Endothelial cell of umbilical vein (primary cell): ENCODE measurements around the gene UNC5A. TPM values are rescaled to one million over a fixed set of nuclear protein-coding genes. Genes with fewer than 3 reads are reported as not detected.

Experiments
- BruUV-seq: library from RNA; stranded (reverse); fragments of 400-500 nt; replicated peaks from 2 replicates; lab custom pipeline; 2021; lab: Mats Ljungman, UMichigan
- CTCF ChIA-PET: fragments of 300-600, 350-600 bp; sonication (Branson Sonifier 250); formaldehyde crosslinking; loops from one replicate; lab custom pipeline; 2021; ENCODE audit warnings: antibody characterized with exemption, inconsistent platforms; lab: Charles Lee
- POLR2A ChIA-PET: fragments of 300-600, 350-600 bp; sonication (Branson Sonifier 250); formaldehyde crosslinking; loops from one replicate; lab custom pipeline; 2021; ENCODE audit warnings: antibody characterized with exemption, inconsistent platforms; lab: Charles Lee
- DNase-seq: peaks from one replicate; pipeline ENCODE4 v3.0.0-alpha.2; 2011; ENCODE audit warnings: low read depth, low spot score
- FAIRE-seq: peaks from 2 replicates; lab custom pipeline; 2011; peaks lifted over from hg19 to GRCh38; lab: Jason Lieb, UNC
- H2AFZ ChIP-seq: 2 replicates; pipeline ENCODE4 v1.6.0; 2012; ENCODE audit warnings: low read depth, low read length, control low read depth, inconsistent platforms
- H3K27ac ChIP-seq: 2 replicates; pipeline ENCODE4 v1.5.1; 2011; ENCODE audit warnings: low read depth, mild to moderate bottlenecking, control low read depth, low read length, moderate library complexity; ENCODE audit not compliant: insufficient read depth
- H3K27me3 ChIP-seq, 2 experiments: 2 replicates each; pipeline versions ENCODE4 v1.6.0 to v1.6.1; 2011; ENCODE audit warnings: low read length in 2 of 2, mixed read lengths in 1 of 2; ENCODE audit not compliant: control insufficient read depth in 2 of 2, insufficient read depth in 2 of 2
- H3K36me3 ChIP-seq, 2 experiments: 2 replicates in 1 of 2; 3 replicates in 1 of 2; pipeline ENCODE4 v1.5.1; 2011; ENCODE audit warnings: low read length in 2 of 2, mild to moderate bottlenecking in 1 of 2, moderate library complexity in 1 of 2; ENCODE audit not compliant: control insufficient read depth in 2 of 2, insufficient read depth in 2 of 2; ENCODE audit errors: extremely low read depth in 1 of 2
- H3K4me1 ChIP-seq: 3 replicates; pipeline ENCODE4 v1.5.1; 2011; ENCODE audit warnings: mild to moderate bottlenecking, low read length; ENCODE audit not compliant: control insufficient read depth, insufficient read depth; ENCODE audit errors: extremely low read depth
- H3K4me2 ChIP-seq: 2 replicates; pipeline ENCODE4 v1.6.1; 2011; ENCODE audit warnings: low read length, control low read depth, mixed read lengths; ENCODE audit not compliant: insufficient read depth
- H3K4me3 ChIP-seq, 3 experiments: fragments of 200-600 bp in 1 of 3; sonication (generic), shearing (Covaris generic) in 1 of 3; replicated peaks in 1 of 3; 2 replicates each; pipeline ENCODE4 v1.5.1; 2011 to 2016; ENCODE audit warnings: control low read depth in 3 of 3, low read length in 3 of 3, mild to moderate bottlenecking in 2 of 3, inconsistent platforms in 1 of 3, low read depth in 1 of 3, moderate library complexity in 1 of 3; ENCODE audit not compliant: insufficient read depth in 1 of 3
- H3K79me2 ChIP-seq: 2 replicates; pipeline ENCODE4 v1.6.0; 2012; ENCODE audit warnings: low read length, inconsistent platforms; ENCODE audit not compliant: control insufficient read depth, insufficient read depth
- H3K9ac ChIP-seq: replicated peaks from 2 replicates; pipeline ENCODE3; 2011; ENCODE audit warnings: low read length, control low read depth; ENCODE audit not compliant: insufficient read depth; ENCODE audit errors: extremely low read depth
- H3K9me1 ChIP-seq: replicated peaks from 3 replicates; pipeline ENCODE4 v1.6.0; 2011; ENCODE audit warnings: mild to moderate bottlenecking, low read length; ENCODE audit not compliant: control insufficient read depth, insufficient read depth; ENCODE audit errors: extremely low read depth
- H3K9me3 ChIP-seq: replicated peaks from 2 replicates; pipeline ENCODE4 v1.5.1; 2012; ENCODE audit warnings: low read length, inconsistent platforms; ENCODE audit not compliant: control insufficient read depth, insufficient read depth
- H4K20me1 ChIP-seq: replicated peaks from 2 replicates; pipeline ENCODE3; 2011; ENCODE audit warnings: mild to moderate bottlenecking, low read length; ENCODE audit not compliant: control insufficient read depth, insufficient read depth; ENCODE audit errors: extremely low read depth
- EZH2 ChIP-seq: IDR thresholded peaks from 2 replicates; pipeline ENCODE4 v1.6.1; 2012; ENCODE audit warnings: borderline replicate concordance, low read depth, mild to moderate bottlenecking, moderate library complexity, low read length, inconsistent platforms; ENCODE audit not compliant: severe bottlenecking
- FOS ChIP-seq: IDR thresholded peaks from 2 replicates; pipeline ENCODE4 v1.6.1; 2011; ENCODE audit warnings: mild to moderate bottlenecking, low read length, moderate library complexity, borderline replicate concordance; ENCODE audit not compliant: insufficient read depth
- GATA2 ChIP-seq: IDR thresholded peaks from 2 replicates; pipeline ENCODE4 v1.7.0; 2011; ENCODE audit warnings: low read depth, mild to moderate bottlenecking, moderate library complexity, mixed read lengths, low read length; ENCODE audit not compliant: insufficient read length, insufficient read depth
- JUN ChIP-seq: IDR thresholded peaks from 2 replicates; pipeline ENCODE4 v1.6.1; 2011; ENCODE audit warnings: borderline replicate concordance, low read depth; ENCODE audit not compliant: insufficient read length, insufficient read depth
- MAX ChIP-seq: IDR thresholded peaks from 2 replicates; pipeline ENCODE4 v1.6.1; 2011; ENCODE audit not compliant: insufficient read depth, insufficient read length
- MYC ChIP-seq: IDR thresholded peaks from one replicate; pipeline ENCODE4 v1.6.1; 2011; ENCODE audit warnings: mild to moderate bottlenecking, low read depth, low read length
- POLR2A ChIP-seq: IDR thresholded peaks from 2 replicates; pipeline ENCODE4 v1.6.1; 2012; ENCODE audit warnings: low read depth, mild to moderate bottlenecking, control low read depth, low read length
- POLR2AphosphoS5 ChIP-seq: IDR thresholded peaks from 2 replicates; pipeline ENCODE4 v1.6.1; 2012; ENCODE audit warnings: low read depth, mild to moderate bottlenecking, control low read depth, low read length, moderate library complexity; ENCODE audit not compliant: insufficient read depth
- dilution Hi-C: fragments of 300-500 bp; cut with MboI; formaldehyde crosslinking; loops from one replicate; pipeline ENCODE4 v1.15.0; 2019; ENCODE audit warnings: low sequenced_read_pairs; ENCODE audit not compliant: extremely low pct_ligation_motif_present
- intact Hi-C: fragments of 100-400 bp; cut with micrococcal nuclease; formaldehyde crosslinking; loops from one replicate; pipeline ENCODE4 v1.10.0; 2022
- polyA plus RNA-seq, 4 experiments: library from polyadenylated mRNA; depleted of rRNA in 3 of 4; stranded (reverse) in 3 of 4; unstranded in 1 of 4; fragments of >200 nt; gene quantifications; 2 replicates each; pipeline versions ENCODE4 v1.2.1 to v1.2.3, GENCODE V29; 2011 to 2012; ENCODE audit warnings: missing spikeins in 1 of 4
- total RNA-seq: library from RNA; stranded (reverse); gene quantifications from 2 replicates; pipeline ENCODE4 v1.2.3, GENCODE V29; 2021
- TF ChIP-seq, protein P1 (sequence below), 2 donors: IDR thresholded peaks; 1 replicate in 1 of 2; 2 replicates in 1 of 2; pipeline ENCODE4 v1.5.1; 2011; ENCODE audit warnings: low read length in 2 of 2, mild to moderate bottlenecking in 2 of 2, moderate library complexity in 2 of 2, control low read depth in 1 of 2, inconsistent platforms in 1 of 2, low read depth in 1 of 2; ENCODE audit not compliant: insufficient read depth in 1 of 2; ENCODE audit errors: extremely low read depth in 1 of 2

UNC5A gene
- total and polyA plus RNA-seq, 2 donors (not counting 3 experiments of a cell fraction or from before 2014, with no cell fraction given), result 0.08 to 0.22 TPM

- H3K36me3 ChIP-seq, result no peaks in the 10 kb centered on the region
- CTCF ChIA-PET, result no interaction called here
Measured at GRCh38 chr5:176847148-176847547, 36.8 kb downstream of the UNC5A start.

DNA sequence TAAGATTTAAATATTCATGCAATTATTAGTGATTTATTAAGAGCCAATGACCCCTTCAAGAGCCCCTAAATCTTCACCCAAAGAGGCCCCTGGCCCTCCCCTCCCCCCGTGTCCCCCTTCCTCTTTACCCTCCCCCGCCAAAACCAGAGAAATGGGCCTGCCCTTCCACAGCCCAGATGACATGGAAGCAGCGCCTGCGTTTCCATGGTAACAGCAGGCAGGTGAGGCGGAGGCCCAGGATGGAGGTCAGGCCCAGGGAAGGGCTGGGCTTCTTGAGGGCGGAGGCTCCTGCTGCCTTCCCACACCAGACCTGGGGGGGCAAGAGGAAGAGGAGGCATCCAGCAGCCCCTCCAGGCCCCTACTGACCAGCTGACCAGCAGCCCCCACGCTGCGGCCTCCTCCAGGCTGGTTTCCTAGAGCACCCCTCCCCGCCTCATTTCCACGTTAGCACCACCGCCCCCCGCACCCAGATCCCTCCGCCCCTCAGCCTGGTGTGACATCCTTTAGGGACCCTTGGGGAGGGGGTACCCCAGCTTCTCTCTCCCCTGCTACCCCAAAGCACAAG is 37.4 kb downstream of the UNC5A start:
- no peaks in the 10 kb centered on the region for H3K9me1 ChIP-seq
- H3K9me3 ChIP-seq, result no peaks in the 10 kb centered on the region
- FAIRE-seq, result no peak
- POLR2A ChIA-PET, result no interaction called here
- no peak overlapping the region for H3K27ac ChIP-seq
- intact Hi-C loops, result no loop called here
- no peak overlapping the region for H3K4me2 ChIP-seq
- no peak for DNase-seq
- no peaks in the 10 kb centered on the region for H3K79me2 ChIP-seq
- TF ChIP-seq, protein P1, sequence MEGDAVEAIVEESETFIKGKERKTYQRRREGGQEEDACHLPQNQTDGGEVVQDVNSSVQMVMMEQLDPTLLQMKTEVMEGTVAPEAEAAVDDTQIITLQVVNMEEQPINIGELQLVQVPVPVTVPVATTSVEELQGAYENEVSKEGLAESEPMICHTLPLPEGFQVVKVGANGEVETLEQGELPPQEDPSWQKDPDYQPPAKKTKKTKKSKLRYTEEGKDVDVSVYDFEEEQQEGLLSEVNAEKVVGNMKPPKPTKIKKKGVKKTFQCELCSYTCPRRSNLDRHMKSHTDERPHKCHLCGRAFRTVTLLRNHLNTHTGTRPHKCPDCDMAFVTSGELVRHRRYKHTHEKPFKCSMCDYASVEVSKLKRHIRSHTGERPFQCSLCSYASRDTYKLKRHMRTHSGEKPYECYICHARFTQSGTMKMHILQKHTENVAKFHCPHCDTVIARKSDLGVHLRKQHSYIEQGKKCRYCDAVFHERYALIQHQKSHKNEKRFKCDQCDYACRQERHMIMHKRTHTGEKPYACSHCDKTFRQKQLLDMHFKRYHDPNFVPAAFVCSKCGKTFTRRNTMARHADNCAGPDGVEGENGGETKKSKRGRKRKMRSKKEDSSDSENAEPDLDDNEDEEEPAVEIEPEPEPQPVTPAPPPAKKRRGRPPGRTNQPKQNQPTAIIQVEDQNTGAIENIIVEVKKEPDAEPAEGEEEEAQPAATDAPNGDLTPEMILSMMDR (IDR thresholded peaks at IDR 0.05; ENCODE audit: extremely low read depth in 1 of 2, insufficient read depth in 1 of 2, low read depth in 1 of 2, low read length in 2 of 2), result no peak
- TF ChIP-seq JUN (no peak), MYC (no peak), POLR2AphosphoS5 (no peak), EZH2 (no peak), FOS (no peak), GATA2 (no peak), POLR2A (no peak), MAX (no peak)
- H3K27me3 ChIP-seq, result no peaks in the 10 kb centered on the region
- no peak overlapping the region for H2AFZ ChIP-seq
- H3K36me3 ChIP-seq, result no peaks in the 10 kb centered on the region
- H4K20me1 ChIP-seq, result no peaks in the 10 kb centered on the region
- no TSS peak for BruUV-seq
- no peak overlapping the region for H3K4me3 ChIP-seq
- H3K9ac ChIP-seq, result no peak overlapping the region
- dilution Hi-C loops, result no loop called here
- CTCF ChIA-PET, result interaction anchor here (0.5 to 0.7 kb wide), 2 partner anchors 187 to 1425 kb away, joined by 3 read pairs; no protein-coding TSS in a partner anchor
- H3K4me1 ChIP-seq, result no peaks in the 10 kb centered on the region

More at GRCh38 chr5:176847148-176847547, 36.8 kb downstream of the UNC5A start:
- dilution Hi-C loops, result no loop called here
- no peaks in the 10 kb centered on the region for H3K9me3 ChIP-seq
- no peak overlapping the region for H3K27ac ChIP-seq
- POLR2A ChIA-PET, result no interaction called here
- H3K4me3 ChIP-seq, result no peak overlapping the region
- no peaks in the 10 kb centered on the region for H3K9me1 ChIP-seq
- H3K4me1 ChIP-seq, result no peaks in the 10 kb centered on the region
- FAIRE-seq (no peak), DNase-seq (no peak)
- H3K4me2 ChIP-seq, result no peak overlapping the region
- no peaks in the 10 kb centered on the region for H3K27me3 ChIP-seq
- no peak for TF ChIP-seq JUN
- no peak for TF ChIP-seq FOS
- H4K20me1 ChIP-seq, result no peaks in the 10 kb centered on the region
- H3K9ac ChIP-seq, result no peak overlapping the region
- BruUV-seq, result no TSS peak
- intact Hi-C loops, result no loop called here
- H2AFZ ChIP-seq, result no peak overlapping the region
- H3K79me2 ChIP-seq, result no peaks in the 10 kb centered on the region
